HFF-Myc (cell line): ENCODE results near the gene RAD18.

Experiments
- DNase-seq: peaks from one replicate; pipeline ENCODE4 v3.0.0-alpha.2; 2011; ENCODE audit warnings: low read depth; ENCODE audit errors: extremely low read depth
- H3K4me3 ChIP-seq: replicated peaks from 2 replicates; pipeline ENCODE4 v1.5.1; 2011; ENCODE audit warnings: low read depth, mild to moderate bottlenecking, control low read depth, low read length
- TF ChIP-seq, protein P1 (sequence below): IDR thresholded peaks from 2 replicates; pipeline ENCODE4 v1.5.1; 2012; ENCODE audit warnings: mild to moderate bottlenecking, low read depth, low read length, control low read depth; ENCODE audit errors: missing control alignments

RAD18 gene

DNA sequence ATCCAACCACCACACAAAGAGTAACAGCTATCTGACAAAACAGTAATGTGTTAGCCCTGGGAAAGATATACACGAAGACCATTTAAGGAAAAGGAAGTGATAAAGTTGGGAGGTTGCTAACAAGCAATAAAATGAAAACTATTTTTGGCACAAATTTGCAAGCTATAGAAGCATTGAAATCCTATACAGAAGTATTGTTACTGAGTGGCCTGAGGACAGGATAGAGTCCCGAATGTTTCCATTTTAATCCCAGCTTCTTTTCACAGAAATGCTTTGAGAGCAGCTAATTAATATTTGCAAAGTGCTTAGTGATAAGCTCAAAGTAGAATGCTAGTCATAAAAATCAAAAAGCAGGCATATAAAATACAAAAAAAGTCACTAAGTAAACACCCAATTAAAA lies 51.5 kb downstream of the RAD18 start:
- TF ChIP-seq, protein P1, sequence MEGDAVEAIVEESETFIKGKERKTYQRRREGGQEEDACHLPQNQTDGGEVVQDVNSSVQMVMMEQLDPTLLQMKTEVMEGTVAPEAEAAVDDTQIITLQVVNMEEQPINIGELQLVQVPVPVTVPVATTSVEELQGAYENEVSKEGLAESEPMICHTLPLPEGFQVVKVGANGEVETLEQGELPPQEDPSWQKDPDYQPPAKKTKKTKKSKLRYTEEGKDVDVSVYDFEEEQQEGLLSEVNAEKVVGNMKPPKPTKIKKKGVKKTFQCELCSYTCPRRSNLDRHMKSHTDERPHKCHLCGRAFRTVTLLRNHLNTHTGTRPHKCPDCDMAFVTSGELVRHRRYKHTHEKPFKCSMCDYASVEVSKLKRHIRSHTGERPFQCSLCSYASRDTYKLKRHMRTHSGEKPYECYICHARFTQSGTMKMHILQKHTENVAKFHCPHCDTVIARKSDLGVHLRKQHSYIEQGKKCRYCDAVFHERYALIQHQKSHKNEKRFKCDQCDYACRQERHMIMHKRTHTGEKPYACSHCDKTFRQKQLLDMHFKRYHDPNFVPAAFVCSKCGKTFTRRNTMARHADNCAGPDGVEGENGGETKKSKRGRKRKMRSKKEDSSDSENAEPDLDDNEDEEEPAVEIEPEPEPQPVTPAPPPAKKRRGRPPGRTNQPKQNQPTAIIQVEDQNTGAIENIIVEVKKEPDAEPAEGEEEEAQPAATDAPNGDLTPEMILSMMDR: no peak
- no peak overlapping the region for H3K4me3 ChIP-seq
- no peak for DNase-seq

DNA sequence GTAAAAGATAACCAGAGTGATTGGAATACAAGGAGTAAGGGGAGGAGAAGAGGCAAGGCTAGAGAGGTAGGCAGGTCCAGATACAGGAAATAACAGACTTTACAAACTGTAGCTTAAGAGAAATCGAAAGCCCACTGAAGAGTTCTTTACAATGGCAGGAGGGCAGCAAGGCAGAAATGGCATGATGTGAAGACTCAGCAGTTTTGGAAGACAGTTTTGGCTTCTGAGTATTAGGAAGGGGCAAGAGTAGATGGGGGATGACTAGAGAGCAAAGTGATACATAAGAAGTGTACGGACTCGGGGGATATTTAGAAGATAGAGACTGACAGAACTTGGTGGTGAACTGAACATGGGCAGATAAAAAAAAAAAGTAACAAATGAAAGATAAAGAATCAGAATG lies 54.1 kb downstream of the RAD18 start:
- DNase-seq: no peak
- TF ChIP-seq, protein P1: no peak
- H3K4me3 ChIP-seq: no peak overlapping the region

DNA sequence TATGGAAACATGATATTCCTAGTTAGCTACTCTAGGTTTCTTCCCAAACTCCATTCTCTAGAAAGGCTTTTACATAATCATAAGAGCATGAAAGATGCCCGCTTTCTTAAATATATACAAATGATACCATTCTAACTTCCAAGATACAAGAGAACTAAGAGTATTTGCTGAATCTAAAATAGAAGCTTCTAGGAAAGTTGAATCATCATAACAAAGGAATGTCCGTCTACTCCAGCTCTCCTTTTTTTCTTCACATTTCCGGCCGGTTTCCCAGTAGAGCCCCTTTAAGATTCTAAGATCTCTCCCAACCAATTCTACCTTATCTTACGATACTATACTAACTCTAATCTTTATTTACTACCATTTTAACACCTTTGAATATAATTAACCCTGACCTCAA lies 60.1 kb downstream of the RAD18 start:
- no peak for DNase-seq
- no peak overlapping the region for H3K4me3 ChIP-seq
- TF ChIP-seq, protein P1: no peak

DNA sequence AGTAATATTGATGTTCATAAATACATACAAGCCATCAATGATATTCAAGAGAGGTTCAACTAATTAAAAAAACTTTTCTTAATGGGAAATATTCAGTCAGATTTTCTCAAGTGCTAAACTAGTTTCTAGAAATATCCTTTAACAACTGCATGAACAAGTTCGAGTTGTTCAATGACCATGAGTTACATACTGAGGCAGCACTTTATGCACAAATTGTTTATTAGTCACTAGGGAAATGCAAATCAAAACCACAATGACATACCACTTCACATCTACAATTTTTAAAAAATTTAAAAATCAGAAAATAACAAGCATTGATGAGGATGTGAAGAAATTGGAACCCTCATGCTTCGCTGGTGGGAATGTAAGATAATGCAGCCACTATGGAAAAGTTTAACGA lies 62.4 kb downstream of the RAD18 start:
- no peak for DNase-seq
- H3K4me3 ChIP-seq: no peak overlapping the region
- TF ChIP-seq, protein P1: no peak

DNA sequence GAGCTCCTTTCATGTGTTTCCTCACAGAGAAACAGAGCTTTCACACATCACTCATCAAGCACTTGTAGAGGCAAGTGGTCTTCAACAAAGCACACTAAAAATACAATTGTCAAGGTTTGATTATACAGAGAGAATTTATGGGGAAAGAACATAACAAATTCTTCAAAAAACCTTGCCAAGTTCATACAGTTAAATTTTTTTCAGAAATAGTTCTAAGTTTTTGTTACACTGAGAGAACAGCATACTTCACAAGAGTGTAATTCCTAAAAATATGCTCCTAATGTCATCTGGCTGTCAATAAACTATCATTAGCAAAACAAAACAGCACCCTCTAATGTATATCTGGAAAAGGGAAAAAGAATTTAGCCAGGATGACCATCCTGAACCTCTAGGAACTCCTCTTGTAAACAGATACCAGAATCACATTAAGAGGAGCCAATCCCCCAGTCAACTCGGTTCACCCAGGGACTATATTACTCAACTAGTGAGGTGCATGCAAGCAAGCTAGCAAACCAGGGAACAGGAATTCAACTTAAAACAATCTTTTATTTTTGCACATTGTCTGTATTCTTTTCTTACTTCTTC lies 63.3 kb downstream of the RAD18 start:
- TF ChIP-seq, protein P1: no peak
- no peak for DNase-seq
- H3K4me3 ChIP-seq: no peak overlapping the region

DNA sequence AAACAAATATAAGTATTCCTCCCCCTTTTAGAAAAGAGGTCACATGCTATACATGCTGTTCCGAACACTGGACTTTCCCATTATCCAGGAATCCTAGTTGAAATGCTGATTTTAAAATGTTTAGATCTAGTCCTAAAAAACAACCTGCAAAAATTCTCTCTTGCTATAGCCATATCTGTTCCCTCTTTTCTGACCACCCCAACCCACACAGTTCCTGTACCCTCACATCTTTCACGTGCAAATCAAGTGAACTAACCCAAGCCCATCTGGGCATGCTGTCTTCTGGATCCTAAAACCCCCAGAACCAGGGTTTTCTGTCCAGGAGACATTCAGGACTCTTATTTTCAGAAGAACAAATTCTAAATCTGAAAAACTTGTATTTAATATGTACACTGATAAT lies 67.4 kb downstream of the RAD18 start:
- no peak for DNase-seq
- TF ChIP-seq, protein P1: no peak
- H3K4me3 ChIP-seq: no peak overlapping the region

DNA sequence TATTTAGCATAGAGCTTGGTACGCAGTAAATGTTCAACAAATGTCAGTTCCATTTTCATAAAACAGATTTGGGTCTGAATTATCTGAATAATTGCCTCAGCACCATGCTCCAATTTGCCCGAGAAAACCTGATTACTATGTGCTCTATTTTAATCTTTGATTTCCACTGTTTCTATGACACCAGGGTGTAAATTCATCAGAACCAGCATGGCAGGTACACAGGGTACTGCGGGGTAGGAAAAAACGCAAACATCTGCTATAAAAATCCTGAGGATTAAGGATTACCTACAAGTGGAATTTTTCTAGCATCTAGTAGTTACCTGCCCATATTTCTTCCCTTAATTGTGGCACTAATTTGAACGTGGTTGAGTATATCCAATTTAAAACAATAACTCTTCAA lies 70.3 kb downstream of the RAD18 start:
- TF ChIP-seq, protein P1: no peak
- DNase-seq: no peak

More for the DNA sequence above, 70.3 kb downstream of the RAD18 start:
- no peak overlapping the region for H3K4me3 ChIP-seq
